ENCODE data around the gene KLB.

Gene KLB

GRCh38 chr4:39466747-39467146, 60.0 kb downstream of the KLB start:
- DNase-seq = no peak

GRCh38 chr4:39467464-39467863, 60.7 kb downstream of the KLB start:
- DNase-seq = no peak

DNA sequence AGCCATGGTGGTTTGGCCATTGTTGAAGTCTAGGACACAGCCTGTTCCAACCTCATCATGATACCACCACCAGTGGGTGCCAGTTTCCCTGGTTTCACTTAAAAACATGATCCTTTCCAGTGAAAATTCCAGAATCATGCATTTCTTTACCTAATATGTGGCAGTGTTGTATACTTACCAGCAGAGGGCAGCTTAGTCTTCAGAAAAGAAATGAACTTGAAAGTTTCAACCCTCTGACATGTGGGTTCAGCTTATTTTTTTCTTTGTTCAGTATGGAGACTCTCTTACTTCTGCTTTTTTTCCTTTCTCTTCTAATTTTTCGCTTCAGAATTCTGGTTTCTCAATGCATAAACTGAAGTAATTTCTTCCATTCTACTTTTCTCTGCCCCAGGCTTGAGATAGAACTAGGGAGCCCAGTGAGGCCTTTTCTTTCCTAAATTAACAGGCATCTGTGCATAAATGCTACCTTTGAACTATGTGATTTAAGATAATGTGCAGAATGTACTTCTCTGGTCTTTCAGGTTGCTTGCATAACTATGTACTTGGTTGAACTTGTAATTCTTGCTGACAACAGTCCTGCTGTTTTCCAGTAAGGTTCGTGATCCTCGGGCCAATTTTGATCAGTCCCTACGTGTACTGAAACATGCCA, 62.8 kb downstream of the KLB start:
- no peak for DNase-seq

- DNase-seq = no peak
Observed at GRCh38 chr4:39470402-39470801, 63.7 kb downstream of the KLB start.

DNA sequence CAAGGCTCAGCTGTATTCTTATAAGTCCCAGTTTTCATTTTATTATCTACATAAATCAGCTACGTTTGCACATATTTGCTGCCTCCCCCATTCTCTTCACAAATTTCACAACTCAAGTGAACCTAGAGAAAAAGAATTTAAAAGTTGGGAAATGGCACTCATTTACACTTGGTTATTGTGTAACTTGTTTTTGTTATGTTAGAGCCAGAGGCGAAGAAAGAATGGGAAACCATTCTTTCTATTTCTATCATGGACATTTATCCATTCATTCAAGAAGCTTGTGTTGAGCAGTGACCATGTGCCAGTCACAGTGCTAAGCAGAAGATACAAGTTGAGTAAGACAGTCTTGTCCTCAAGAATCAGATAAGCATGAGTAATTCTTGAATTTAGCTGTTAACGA, 65.7 kb downstream of the KLB start:
- no peak for DNase-seq

DNA sequence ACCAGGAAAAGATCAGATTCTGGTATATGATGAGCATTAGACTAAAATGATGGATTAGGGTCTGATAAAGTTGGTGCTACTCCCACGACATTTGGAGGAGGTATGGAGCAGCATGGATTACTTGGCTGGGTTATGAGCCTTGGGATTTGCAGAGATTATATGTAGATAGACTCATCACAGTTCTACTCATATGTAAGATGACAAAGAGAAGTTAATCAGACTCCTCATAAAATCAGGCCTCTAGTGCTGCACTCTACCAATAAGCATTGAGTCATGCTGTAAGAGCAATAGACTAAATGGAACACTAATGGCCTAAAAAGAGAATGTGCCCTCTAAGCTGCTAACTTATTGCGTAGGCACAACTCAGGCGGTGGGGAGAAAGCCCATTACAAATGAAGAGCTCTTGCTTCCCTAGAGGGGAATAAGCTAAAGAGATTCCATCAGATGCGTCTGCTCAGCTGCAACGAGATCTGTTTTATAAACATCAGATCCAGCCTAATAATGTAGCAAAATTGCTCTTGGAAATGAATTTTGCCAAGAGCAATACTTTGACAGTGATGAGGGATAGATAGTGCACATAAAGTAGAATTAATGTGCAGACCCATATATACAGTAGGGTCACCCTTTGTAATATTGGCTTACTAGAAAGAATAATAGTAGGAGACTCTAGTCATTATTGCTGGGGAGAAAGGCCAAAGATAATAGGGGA, 69.6 kb downstream of the KLB start:
- no peak for DNase-seq

DNA sequence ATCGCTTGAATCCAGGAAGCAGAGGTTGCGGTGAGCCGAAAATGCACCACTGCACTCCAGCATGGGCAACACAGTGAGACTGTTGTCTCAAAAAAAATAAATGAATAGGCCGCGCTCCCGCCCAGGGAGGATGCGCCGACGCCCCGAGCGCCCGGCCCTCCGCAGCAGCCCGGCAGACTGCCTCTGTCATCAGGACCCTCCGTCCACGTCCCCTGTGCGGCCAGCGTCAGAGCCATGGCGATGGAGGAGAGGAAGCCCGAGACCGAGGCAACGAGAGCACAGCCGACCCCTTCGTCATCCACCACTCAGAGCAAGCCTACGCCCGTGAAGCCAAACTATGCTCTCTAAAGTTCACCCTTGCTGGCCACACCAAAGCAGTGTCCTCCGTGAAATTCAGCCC, 73.5 kb downstream of the KLB start:
- DNase-seq = no peak

- no peak for DNase-seq
Observed at GRCh38 chr4:39480902-39481695, 74.4 kb downstream of the KLB start.

GRCh38 chr4:39484582-39485272, 78.0 kb downstream of the KLB start:
- DNase-seq = no peak

DNA sequence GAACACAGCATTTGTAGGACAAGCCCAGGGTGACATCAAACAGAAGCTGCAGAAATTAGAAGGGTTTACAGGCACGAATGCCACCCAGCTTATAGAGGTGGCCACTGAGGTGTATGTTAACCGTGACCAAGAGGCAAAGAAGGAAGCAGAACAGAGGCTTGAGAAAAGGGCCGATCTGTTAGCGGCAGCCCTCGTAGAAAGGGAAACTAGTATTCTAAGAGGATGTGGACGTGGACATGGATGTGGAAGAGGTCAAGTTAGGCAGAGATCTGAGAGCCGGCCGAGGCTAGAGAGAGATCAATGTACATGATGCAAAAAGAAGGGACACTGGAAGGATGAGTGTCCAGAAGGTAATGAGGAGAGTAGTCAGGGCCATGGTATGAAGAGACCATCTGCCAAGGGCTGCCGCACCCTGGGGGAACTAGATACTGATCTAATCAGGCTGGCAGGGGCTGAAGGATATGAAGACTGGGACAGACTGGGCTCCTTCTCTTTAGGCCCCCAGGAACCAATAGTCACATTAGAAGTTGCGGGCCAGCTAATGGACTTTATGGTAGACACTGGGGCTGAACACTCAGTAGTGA, 79.6 kb downstream of the KLB start:
- DNase-seq = no peak

DNA sequence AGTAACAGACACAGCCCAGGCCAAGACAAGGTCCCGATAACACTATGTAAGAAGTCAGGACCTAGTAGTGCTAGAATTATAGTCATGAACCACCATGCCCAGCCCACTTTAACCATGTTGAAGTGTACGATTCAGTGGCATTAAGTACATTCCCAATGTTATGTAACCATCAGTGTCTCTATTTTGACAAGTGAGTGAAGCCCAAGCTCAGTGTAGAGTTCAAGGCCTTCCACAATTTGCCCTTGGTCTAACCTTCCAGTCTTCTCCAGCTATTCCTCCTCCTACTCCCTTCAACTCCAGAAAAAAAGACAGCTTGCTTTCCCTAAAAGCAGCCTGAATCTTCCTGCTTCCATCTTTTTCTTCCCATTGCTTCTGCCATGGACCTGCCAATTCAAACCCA, 83.6 kb downstream of the KLB start:
- no peak for DNase-seq

GRCh38 chr4:39494354-39494753, 87.6 kb downstream of the KLB start:
- no peak for DNase-seq

DNA sequence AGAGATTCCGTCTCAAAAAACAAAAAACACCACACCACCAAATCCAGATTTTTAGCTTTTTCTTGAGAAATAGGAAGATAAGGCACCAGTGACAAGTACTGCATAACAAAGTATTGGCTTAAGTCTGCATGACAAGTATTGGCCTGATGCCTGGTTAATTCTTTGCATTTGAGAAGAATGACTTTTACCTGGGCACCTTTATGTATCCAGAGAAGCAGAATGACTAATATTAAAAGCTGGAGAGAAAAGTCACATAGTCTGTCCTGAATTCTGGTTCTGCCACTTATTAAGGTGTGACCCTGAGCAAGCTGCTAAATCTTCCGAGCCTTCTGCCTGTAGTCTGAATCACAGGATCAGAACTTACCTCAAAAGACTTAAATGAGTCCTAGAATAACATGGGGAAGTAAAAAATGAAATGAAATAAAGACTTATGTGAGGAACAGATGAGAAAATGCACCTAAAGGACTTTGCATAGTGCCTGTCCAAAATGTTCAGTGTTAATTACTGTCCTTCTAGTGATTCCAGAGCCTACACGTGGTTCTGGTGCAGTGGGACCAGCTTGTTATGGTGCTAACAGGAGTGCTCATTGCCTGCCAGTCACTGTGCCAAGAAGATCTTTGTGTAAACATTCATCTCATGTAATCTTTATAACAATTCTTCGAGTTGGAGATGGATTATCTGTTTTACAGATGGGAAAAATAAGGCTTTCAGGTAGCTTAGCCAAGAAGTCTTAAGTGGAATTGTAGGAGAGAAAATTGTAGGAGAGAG, 88.9 kb downstream of the KLB start:
- no peak for DNase-seq

GRCh38 chr4:39497909-39498726, 91.4 kb downstream of the KLB start:
- DNase-seq = no peak

DNA sequence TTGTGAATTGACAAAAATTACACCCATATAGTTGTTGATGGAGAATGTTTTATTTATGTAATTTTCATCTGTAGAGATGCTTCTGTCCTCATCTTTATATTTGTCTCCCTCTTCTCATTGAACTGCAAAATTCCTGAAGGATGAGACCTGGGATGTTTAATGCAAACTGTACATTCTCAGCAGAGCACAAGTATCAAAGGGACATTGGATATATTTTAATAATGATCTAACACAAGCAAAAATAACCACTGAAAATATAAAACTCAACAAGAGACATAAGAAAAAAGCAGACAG, 91.9 kb downstream of the KLB start:
- DNase-seq = no peak
